ENCODE data around the gene CLEC14A.

- TF ChIP-seq CTCF (IDR thresholded peaks at IDR 0.05) (no peak), EZH2 (IDR thresholded peaks at IDR 0.05; ENCODE audit: borderline replicate concordance, insufficient read depth, low read depth, low read length, poor library complexity, severe bottlenecking) (no peak)
Observed at GRCh38 chr14:38208618-38209562, 47.0 kb downstream of the CLEC14A start.
